GM12891 (cell line): ENCODE measurements around the gene STARD8.

ENCODE experiments used
- PAX5 ChIP-seq: IDR thresholded peaks from 2 replicates; pipeline ENCODE4 v1.6.1; 2011; ENCODE audit warnings: low read length, moderate library complexity, mild to moderate bottlenecking; ENCODE audit not compliant: insufficient read depth, severe bottlenecking
- POLR2A ChIP-seq: IDR thresholded peaks from 2 replicates; pipeline ENCODE4 v1.6.1; 2011; ENCODE audit warnings: low read depth, low read length, control low read depth
- POLR2AphosphoS5 ChIP-seq: IDR thresholded peaks from 2 replicates; pipeline ENCODE4 v1.6.1; 2011; ENCODE audit warnings: low read depth, low read length, control low read depth
- POU2F2 ChIP-seq: IDR thresholded peaks from 2 replicates; pipeline ENCODE4 v1.6.1; 2011; ENCODE audit warnings: low read depth, mild to moderate bottlenecking, control low read depth, low read length, moderate library complexity
- SPI1 ChIP-seq: IDR thresholded peaks from 2 replicates; pipeline ENCODE4 v1.6.1; 2011; ENCODE audit warnings: low read depth, low read length, control low read depth
- TAF1 ChIP-seq: IDR thresholded peaks from 2 replicates; pipeline ENCODE4 v1.6.1; 2011; ENCODE audit warnings: low read depth, low read length, control low read depth

DNA sequence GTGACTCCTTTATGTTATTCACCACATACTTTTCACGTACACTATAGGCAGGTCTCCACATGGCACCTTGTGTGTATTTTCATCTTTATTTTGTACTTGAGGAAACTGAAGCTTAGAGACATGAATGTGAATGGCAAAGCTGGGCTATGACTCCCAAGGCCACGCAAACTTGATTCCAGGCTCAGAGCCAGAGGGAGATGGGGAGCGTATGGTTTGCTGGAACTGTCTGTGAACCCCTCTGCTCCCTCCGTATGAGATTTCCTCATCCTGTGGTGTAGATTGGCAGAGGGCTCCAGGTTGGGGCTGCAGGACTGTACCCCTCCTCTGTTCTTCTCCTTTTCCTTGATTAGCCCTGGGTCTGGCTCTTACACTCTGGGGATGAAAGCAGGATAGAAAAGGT lies 16.1 kb upstream of the STARD8 start:
- TF ChIP-seq POLR2AphosphoS5 (no peak), TAF1 (no peak), POU2F2 (no peak), POLR2A (no peak), PAX5 (no peak), SPI1 (no peak)
